NCI-H1092 (cell line): ENCODE data around the gene SLC23A3.

Experiments
- DNase-seq: peaks from one replicate; lab custom pipeline; 2025; lab: John Stamatoyannopoulos, UW

The SLC23A3 gene, protein sequence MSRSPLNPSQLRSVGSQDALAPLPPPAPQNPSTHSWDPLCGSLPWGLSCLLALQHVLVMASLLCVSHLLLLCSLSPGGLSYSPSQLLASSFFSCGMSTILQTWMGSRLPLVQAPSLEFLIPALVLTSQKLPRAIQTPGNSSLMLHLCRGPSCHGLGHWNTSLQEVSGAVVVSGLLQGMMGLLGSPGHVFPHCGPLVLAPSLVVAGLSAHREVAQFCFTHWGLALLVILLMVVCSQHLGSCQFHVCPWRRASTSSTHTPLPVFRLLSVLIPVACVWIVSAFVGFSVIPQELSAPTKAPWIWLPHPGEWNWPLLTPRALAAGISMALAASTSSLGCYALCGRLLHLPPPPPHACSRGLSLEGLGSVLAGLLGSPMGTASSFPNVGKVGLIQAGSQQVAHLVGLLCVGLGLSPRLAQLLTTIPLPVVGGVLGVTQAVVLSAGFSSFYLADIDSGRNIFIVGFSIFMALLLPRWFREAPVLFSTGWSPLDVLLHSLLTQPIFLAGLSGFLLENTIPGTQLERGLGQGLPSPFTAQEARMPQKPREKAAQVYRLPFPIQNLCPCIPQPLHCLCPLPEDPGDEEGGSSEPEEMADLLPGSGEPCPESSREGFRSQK

DNA sequence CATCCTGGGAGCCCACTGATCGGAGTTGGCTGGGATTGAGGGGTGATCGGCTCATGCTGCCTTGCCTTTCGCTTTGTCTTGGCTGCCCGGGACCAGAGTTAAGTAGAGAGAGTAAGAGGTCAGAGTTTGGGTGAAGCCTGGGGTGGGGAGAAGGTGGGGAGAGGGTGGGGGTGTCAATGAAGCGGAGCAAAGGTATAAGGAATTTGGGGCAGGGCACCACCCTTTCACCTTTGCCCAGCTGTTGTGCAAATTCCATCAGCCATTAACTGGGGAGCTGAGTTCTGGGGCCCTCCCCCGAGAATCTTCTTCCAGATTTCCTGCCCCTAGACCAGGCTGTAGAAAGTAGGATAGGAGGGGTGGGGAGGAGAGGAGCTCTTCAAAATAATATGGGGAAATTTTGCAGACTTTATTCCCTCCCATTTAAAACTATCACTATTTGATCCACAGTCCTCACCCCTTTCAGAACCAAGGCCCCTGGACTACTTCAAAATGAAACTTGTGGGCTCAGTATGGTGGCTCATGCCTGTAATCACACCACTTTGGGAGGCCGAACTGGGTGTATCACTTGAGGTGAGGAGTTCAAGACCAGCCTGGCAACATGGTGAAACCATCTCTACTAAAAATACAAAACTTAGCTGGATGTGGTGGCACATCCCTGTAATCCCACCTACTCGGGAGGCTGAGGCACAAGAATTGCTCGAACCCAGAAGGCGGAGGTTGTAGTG is at the start of gene SLC23A3:
TSS of gene SLC23A3 (minus strand) at position 100 of the 725 bp plus-strand sequence. CDS start at position 55, 45 bp downstream.
- no peak for DNase-seq

DNA sequence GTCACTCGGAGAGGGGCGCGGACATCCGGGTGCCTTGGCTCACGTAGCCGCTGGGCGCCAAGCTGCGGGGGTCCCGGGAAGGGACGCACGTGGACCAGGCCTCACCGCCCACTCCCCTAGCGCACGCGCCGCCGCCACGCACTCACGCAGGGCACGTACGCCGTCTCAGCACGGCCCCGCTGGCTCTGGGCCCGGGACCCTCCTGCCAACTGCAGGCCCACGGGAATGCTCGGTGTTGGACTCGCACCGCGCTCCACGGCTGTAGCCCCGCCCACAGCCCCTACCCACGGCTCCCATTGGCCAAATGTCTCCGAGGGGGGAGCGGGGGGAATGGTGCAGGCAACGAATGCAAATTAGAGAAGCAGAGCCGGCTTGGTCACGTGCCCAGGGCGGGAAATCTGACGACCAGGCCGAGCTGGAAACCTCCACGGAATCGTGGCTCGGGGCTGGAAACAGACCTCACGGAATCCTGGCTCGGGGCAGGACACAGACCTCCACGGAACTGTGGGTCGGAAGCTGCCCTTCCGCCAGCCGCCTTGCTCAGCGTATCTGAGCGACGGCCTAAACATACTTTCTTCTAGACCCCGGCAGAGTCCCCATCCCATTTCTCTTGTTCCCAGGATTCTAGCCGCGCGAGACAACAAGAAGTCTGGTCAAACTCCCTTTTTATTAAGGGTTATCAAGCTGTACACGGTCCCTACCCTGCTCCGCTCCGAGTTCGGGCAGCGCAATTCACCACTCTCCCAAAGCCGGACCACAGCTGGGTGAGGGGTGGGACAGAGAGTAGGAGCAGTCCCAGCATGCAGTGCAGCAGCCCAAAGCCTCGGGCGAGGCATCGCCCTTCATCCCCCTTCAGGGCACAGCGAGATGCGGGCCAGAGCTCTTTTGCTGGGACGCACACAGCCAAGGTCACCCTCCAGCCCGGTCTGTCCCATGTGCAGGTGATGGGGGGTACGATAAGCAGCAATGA is 49.2 kb upstream of the SLC23A3 start, which contains the start of gene ABCB6:
TSS of gene ABCB6 (minus strand) at position 227 of the 970 bp plus-strand sequence. CDS start 285 bp downstream, outside the sequence.
- DNase-seq = peak; percentile 88

DNA sequence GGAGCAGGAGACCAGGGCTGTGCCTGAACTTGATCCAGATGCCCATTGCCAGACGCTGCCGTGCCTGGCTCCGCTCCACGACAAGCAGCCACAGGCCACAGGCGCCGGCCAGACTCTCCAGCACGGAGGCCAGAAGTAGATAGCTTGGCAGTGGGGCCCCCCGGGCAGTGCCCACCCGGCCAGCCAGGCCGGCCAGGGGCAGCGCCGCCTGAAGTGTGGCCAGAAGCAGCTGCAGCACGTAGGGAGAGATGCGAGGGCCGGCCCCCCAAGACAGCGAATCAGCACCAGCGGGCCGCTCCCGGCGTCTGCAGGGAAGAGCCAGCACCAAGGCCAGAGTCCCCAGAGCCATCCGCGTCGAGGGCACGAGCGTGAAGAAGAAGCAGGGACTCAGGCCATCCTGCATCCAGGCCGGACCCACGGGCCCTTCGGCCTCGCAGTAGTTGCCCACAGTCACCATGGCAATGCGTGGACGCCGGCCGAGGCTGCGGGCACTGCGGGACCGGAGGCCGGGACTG is 48.4 kb upstream of the SLC23A3 start:
- peak; percentile 52 for DNase-seq

DNA sequence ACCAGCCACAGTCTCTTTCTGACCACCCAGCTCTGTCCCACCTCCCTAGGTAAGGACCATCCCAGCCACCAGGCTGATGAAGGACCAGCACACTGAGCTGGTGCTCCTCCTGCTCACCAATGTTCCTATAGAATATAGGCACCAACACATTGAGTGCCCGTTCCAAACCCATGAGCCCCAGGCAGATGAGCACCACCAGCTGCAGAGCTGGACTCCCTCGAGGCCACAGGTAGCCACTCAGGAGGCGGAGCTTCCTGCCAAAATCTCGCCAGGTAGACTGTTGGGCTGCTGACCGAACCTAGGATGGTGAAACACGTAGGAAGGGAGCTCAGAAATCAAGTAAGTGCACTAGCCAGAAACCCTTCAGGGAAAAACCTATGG is 46.7 kb upstream of the SLC23A3 start:
- DNase-seq = no peak

DNA sequence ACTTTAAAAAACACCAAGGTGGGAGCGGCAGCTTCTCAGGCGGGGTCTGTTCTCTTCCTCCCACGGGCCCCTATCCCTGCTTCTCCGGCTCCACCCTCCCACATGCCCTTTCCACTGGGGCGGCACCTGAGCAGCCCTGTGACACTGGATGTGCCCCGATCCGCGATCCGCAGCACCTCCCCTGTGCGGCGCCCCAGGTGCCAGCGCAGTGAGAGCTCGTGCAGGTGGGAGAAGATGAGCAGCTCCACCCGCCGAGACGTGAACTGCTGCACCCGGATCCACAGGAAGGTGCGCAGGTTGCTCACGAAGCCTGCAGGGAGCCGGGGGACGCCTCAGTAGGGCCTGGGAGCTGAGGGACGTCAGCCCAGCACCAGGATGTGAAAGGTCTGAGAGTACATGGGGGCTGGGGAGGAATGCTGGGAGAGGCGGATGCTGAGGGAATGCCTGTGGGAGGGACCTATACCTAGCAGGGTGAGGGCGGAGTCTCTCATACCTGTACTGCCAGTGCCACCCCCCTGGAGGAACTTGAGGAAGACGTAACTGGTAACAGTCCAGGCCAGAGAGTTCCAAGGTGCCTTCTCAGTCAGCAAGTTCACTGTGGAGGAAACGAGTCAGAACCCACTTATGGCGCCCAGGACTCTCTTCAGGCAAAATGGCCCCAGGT is 46.2 kb upstream of the SLC23A3 start:
- DNase-seq = no peak

DNA sequence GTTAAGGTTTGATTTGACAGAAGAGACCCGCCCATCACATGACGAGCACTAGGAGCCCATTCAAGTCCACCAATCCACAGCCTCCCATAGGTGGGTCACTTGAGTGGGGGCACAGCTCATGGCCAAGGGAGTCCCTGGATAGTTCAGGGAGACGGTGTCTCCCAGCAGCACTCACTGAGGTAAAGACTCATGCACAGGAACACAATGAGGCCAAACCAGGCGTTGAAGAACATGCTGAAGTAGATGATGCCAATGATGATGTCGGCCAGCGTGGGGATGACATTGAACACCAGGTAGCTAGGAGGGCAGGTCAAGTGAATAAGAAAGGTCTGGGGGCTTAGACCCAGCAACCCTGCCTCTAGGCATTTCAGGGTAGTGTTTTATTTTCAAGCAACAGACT is 45.0 kb upstream of the SLC23A3 start:
- DNase-seq = no peak

DNA sequence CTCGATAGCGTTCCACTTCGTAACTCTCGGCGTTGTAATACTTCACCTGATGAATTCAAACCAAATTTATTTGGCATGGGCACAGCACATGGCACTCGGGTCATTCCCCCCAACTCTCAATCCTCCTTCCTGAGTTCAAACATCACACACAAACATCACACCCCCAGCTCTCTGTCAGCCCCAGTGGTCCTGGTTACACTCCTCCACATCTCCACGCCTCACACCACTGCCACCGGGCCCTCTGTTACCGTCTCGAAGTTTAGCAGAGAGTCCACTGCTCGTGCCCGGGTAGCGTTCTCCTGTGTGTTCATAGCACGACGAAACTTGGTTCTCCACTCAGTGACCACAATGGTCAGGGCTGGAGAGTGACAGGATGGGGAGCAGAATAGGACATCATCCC is 44.3 kb upstream of the SLC23A3 start:
- DNase-seq = no peak

DNA sequence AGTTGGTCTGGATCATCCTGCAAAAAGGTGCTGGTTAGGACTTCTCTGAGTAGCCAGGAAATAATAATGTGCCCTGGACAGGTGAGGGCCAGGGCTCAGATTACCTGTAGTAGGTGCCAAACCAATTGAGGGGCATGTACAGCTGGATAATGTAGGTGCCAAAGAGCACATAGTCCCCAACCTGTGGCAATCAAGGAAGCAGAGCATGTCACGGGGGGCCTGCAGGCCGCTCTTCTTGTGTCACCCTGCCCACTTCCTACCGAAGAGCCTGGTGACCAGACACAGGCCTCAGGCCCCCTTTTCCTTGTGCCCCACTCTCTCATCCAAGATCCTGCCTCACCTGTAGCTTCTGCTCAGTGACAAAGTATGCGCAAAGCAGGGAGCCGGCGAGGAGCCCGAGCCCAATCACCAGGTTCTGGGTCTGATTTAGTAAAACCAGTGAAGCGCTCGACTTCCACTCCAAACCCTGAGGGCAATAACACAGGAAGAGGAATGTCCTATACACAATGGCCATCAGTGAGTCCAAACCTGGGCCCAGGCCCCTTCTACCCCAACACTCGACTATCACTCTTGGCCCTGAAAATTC is 43.8 kb upstream of the SLC23A3 start:
- DNase-seq = no peak

DNA sequence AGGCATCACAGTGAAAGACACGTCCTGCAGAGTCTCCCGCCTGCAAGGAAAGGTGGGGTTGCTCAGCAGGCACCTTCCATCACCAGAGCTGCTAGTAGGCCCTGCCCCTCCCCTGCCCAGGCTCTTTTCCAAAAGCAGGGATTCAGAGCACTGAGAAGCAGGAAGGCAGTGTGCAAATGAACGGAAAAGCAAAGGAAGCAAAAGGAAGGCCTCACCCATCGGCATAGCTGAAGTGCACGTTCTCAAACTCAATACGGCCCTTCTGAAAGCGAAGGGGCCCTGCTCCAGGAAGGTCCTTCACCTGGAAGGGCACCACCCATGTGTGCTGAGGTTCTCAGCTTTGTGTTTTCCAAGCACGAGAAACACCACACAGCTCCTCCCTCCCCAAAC is 43.2 kb upstream of the SLC23A3 start:
- DNase-seq = no peak

DNA sequence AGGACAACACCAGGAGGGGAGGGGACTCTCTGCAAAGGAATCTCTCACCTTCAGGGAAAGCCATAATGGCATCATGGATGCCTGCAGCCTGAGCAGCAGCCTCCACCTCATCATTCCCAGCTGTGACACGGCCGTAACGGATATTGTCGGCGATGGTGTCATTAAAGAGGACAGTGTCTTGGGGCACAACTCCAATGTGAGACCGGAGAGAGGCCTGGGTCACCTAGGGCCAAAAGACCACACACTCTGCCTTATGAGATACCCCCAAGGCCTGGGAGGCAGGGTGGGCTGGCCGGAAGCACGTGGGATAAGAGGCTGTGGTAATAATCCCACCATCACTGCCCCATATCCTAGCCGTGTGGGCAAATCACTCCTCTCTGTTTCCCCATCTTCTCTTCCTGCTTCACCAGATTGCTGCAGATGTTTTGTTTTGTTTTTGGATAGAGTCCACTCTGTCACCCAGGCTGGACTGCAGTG is 41.1 kb upstream of the SLC23A3 start:
- no peak for DNase-seq

DNA sequence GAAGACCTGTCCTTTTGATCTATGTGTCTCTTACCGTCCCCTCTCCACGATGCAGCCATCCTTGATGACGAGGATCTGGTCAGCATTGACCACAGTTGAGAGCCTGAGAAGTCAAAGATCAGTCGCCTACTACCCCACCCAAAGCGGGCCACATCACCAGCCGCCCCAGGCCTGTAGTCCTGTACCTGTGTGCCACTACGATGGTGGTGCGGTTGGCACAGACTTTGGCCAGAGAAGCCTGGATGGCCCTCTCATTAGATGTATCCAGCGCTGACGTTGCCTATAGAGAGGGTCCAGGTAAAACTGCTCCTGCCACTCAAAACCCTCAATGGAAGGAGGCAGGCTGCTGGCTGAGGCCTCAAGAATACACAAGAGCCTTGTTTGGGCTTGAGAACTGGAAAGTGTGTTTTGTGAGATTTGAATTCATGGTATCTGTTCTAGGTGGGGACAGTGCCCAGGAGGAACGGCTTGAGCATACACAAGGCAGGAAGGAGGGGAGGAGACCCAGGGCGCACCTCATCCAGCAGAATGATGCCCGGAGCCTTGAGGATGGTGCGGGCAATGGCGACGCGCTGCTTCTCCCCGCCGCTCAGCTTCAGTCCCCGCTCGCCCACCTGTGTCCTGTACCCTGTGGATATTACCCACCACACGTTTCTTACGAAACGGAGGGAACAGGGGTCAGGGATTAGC is 40.5 kb upstream of the SLC23A3 start:
- no peak for DNase-seq

DNA sequence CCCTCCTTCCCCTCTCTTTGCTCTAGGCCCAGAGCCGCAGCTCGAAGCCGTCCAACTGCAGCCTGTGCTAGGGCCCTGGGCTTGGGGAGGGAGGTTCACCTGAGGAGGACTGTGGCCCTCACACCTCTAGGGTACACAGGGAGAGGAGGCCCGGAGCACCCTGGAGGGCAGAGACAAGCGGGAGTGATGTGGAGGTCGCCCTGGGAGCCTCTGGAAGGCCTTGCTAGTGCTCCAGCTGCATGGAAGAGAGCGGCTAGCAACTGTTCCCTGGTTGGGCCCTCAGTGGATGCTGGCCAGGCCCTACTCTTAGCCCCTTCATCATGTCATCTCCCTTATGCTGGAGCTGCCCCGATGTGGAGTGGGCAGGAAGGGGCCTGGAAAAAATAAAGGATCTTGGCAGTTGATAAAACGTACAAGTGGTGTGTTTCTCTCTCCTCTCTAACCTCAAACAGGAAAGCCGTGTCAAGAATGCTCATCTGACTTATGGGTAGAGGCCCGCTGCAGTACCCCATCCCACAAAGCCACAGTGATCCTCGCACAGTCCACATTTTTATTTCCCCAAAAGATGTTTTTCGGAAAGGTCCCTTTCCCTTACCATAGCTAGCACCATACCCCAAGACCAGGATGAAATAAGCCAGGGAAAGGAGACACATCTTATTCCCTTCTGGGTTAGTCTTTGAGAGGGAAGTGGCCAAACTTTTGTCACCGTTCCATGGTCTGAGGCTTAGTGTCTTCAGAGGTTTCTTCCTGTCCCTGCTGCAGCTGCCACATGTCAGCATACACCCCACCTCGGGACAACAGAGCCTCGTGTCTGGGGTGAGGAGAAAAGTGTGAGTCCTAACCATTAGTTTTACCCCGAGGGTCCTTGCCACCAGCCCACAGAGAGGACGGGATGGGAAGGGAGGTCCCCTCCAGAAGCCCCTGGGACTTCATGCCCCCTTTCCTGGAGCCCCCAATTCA is 39.7 kb upstream of the SLC23A3 start:
- no peak for DNase-seq

DNA sequence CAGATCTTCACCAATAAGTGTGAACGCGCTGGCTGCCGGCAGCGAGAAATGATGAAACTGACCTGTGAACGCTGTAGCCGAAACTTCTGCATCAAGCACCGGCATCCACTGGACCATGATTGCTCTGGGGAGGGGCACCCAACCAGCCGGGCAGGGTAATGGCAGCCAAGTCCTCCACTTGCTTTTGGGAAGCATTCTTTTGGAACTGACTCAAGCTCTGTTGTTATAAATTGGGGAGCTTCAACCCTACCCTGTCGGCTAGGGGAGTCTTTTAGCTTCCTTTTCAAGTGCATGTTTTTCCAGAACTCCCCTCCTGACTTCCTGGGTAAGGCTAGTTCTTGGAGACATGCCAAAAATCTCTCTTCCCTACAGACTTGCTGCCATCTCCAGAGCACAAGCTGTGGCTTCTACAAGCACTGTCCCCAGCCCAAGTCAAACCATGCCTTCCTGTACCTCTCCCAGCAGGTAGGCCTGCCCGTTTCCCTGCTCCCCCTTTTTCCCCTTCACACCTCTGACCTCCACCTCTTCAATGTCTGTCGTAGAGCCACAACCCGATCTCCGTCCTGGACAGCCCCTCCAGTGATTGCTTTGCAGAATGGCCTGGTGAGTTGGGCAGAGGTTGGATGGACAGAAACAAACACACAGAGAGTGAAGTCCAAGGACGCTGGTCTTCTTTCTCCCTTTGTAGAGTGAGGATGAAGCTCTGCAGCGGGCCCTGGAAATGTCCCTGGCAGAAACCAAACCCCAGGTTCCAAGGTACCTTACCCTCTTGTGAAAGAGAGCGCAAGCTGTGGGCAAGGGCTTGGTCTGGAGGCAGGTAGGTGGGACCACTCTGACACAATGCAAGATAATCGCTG is 38.3 kb upstream of the SLC23A3 start:
- DNase-seq = no peak

DNA sequence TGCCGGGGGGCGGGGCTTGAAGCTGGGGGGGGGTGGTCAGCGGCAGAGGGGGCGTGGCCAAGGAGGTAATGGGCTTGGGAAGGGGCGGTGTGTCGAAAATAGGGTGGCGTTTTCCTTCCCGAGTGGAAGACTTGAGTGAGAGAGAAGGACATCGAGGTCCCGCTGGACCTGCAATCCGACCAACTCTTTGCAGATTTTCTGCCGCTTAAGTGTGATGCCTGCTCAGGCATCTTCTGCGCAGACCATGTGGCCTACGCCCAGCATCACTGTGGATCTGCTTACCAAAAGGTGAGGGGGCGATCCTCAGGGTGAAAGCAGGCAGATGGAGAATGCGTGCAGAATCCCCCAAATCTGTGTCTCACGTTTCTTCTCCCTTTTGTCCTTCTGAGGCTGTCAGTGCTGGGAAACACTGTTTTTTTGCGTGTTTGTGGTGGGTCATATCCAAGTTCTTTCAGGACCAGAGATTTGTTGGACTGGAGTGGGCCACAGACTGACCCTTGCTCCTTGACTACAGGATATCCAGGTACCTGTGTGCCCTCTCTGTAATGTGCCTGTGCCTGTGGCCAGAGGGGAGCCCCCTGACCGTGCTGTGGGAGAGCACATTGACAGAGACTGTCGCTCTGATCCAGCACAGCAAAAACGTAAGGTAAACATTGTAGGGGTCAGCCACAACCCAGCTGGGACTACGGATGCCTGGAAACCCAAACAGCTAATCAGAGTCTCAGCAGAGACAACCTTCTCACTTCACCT is 37.5 kb upstream of the SLC23A3 start:
- no peak for DNase-seq

DNA sequence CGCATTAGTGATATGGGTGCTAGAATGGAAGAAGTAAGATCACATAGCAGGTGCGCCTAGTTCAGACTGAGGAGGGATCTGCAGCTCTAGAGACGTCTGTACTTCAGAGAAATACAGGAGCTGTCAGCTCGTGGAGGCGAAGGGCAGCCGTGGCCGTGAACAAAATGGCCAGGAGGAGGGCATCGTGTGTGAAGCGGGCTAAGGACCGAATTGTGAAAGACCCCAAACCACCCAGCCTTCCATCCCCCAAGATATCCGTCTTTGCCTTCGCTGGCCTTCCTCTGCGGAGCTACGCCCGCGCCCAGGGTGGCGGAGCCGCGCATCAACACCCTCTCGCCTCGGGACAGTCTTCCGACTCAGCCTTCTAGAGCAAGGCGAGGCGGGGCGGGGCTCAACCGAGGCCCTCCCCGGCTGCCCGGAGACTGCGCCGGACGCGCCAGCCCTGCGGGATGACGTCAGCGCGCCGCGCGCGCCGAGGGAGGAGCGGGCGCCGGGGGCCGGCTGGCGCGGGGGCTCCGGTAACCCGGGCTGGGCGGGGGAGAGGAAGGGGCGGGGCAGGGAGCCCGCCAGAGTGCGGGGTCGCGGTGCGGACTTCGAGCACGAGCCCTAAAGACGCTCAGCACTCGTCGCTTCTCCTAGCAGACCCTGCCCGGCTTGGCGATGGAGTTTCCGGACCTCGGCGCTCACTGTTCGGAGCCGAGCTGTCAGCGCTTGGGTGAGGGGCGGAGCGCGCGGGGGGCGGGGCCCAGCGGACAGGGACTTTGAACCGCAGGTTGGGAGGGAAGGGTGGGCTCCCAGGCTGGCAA is 36.7 kb upstream of the SLC23A3 start, which contains the start of gene ZFAND2B:
TSS of gene ZFAND2B (plus strand) at position 455 of the 806 bp plus-strand sequence. CDS start at position 661, 206 bp downstream.
- peak; percentile 80 for DNase-seq

DNA sequence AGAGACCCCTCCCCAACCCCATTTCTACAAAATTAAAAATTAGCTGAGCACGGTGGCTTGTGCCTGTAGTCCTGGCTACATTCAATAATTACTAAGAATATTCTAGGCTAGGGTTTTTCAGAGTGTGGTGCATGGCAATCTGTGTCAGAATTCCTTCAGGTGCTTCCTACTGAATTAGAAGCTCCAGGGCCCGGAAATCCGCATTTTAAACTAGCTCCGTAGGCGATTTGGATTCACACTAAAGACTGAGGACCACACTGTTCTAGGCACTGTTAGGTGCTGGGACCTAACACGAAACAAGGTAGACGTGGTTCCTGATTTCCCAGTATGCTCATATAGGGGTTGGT is 36.1 kb upstream of the SLC23A3 start:
- DNase-seq = no peak
